Measurements from ENCODE around the gene GASK1A. TPM values are rescaled to one million over a fixed set of nuclear protein-coding genes. Genes with fewer than 3 reads are reported as not detected.

GASK1A gene
- total RNA-seq, 1 donor from 2014 or later, result 0.92 TPM

DNA sequence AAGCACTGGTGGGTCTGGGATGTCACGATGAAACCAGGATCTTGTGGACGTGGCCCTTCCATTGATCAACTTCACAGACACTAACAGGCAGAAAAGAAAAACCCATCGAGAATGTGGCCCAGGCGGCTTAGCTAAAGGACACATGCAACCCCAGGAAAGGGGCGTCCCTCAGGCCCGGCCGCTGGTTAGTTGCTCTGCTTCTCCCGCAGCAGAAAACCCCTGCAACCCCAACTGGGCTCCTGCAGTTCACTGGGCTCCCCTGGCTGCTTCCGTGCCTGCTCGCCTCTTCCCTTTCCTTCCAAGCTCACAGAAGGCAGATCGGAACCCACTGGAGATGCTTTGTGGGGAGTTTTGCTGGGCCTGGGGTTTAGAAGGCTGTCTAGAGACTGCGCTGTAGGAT is 1.1 kb downstream of the GASK1A start:
- DNase-seq (ENCODE audit: missing footprints) (no peak), ATAC-seq (no peak)
- intact Hi-C loops (cut with DNase I), result no loop called here

- intact Hi-C loops (cut with DNase I), result no loop called here
- no peak for ATAC-seq
- no peak for DNase-seq (ENCODE audit: missing footprints)
These were observed 1.8 kb downstream of the GASK1A start for GRCh38 chr3:42980909-42981308.

DNA sequence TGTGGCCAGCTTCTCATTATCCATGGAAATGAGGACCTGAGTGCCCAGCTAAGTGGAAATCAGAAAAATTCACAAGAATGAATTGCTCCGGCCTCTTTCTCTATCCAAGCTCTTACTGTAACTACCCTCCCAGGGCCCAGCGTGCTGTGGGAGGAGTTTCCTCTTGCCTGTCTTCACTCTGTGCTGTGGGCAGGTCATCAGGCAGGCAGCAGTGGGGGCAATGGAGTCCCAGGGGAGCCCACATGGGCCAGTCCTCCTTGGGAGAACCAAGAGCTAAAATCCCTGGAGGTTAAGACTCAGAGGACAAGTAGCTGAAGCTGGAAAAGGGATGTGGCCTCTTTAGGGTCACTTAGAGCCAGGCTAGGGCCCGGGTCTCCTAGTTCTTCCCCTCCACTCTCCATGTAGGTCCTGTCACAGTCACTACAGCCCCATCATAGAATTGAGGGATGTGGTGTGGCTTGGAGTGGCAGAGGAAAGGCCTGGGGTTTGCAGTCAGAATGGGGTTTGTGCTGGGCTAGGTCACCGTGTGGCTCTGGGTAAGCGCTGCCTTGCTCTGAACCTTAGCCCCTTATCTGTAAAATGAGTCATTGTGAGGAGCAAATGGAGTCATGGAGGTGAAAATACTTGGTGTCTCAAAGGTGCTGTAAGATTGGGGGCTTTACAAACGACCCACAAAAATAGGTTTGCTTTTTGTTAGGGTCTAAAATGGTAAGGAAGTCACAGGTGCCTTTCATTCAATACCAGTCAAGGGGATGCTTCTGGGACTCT is 3.7 kb downstream of the GASK1A start:
- DNase-seq (ENCODE audit: missing footprints) (no peak), ATAC-seq (no peak)
- intact Hi-C loops (cut with DNase I), result no loop called here

DNA sequence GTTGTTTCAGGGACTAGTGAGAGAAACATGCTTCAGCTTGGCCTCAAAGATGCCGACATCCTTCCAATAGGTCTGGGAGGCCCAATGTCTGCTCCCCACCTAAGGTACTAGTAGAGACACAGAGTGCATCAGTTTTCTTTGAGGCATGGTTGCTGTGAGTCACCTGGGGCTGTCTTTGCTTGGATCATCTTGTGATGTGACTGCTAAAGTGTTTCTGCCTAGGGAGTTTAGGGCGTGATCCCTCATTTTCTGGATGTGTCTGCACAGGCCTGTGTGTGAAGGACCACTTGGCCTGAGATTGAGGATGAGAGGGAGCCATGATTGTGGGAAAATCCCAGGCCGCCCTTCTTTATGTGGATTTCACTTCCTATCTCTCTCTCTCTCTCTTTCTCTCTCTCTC is 4.8 kb downstream of the GASK1A start:
- intact Hi-C loops (cut with DNase I), result no loop called here
- ATAC-seq (no peak), DNase-seq (ENCODE audit: missing footprints) (no peak)

- DNase-seq (ENCODE audit: missing footprints) (no peak), ATAC-seq (no peak)
- intact Hi-C loops (cut with DNase I), result no loop called here
These were observed 5.6 kb downstream of the GASK1A start for GRCh38 chr3:42984701-42985100.

DNA sequence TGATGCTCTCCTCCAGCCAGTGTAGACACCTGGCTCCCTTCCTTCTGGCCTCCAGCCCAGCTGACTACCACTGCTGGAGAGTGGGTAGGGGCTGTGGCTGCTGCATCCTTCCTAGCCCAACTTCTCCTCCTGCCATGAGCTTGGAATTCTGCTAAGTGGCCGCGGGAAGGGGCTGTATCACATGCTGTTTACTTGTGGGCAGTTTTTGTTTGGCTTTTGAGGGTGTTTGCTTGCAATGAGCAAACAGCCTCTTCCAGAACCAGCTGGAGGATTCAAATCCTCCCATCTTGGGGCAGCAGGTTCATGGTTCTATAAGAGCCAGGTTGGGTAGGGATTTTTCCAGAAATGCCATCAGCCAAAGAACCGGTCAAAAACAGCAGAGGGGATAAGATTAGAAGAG is 9.0 kb downstream of the GASK1A start:
- ATAC-seq, result no peak
- no peak for DNase-seq (ENCODE audit: missing footprints)
- intact Hi-C loops (cut with DNase I), result no loop called here

- ATAC-seq, result no peak
- intact Hi-C loops (cut with DNase I), result no loop called here
These were observed 9.5 kb downstream of the GASK1A start for GRCh38 chr3:42988566-42988965.

GRCh38 chr3:42991341-42992315 is 12.5 kb downstream of the GASK1A start:
- ATAC-seq, result peak; percentile 64
- intact Hi-C loops (cut with DNase I), result no loop called here
- no peak for DNase-seq (ENCODE audit: missing footprints)

More at GRCh38 chr3:42988566-42988965, 9.5 kb downstream of the GASK1A start:
- DNase-seq (ENCODE audit: missing footprints), result no peak

DNA sequence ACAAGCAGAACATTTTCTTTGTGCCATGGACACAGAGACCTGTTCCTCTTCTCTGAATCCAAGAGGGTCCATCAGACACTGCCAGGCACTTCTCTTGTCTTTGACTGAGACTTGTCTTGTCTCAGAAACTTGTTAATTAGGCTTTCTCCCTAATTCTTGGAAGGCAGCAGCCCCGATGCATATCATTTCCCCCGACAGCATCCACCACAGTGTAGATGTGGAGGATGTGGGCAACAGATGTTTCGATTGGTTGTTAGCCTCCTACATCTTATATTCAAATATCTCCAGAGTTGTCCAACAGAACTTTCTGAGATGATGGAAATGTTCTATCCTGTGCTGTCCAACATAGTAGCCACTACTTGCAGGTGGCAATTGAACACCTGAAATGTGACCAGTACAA is 15.5 kb downstream of the GASK1A start:
- ATAC-seq (no peak), DNase-seq (ENCODE audit: missing footprints) (no peak)

DNA sequence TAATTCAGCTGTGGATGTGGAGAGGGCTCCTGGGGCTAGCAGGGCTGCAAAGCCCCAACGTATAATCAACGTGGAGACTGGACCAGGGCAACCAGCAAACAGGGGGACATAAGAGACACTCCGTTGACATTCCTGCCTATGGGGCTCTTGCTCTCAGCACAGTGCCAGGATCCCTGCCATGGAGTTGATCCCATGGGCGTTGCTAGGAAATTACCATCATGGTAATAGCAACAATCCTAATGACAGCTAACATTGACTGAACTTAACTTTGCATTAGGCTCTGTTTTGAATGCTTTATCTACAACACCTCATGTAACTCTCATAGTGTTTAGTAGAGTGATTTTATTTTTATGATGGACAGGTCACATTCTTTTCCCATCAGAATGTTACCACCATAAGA is 16.9 kb downstream of the GASK1A start:
- DNase-seq (ENCODE audit: missing footprints) (no peak), ATAC-seq (no peak)
- intact Hi-C loops (cut with DNase I), result no loop called here

More for the DNA sequence above, 15.5 kb downstream of the GASK1A start:
- intact Hi-C loops (cut with DNase I), result no loop called here

GRCh38 chr3:42996633-42997075 is 17.5 kb downstream of the GASK1A start:
- ATAC-seq (peak; percentile 5), DNase-seq (ENCODE audit: missing footprints) (no peak)
- intact Hi-C loops (cut with DNase I), result no loop called here

- intact Hi-C loops (cut with DNase I), result no loop called here
- no peak for ATAC-seq
- DNase-seq (ENCODE audit: missing footprints), result no peak
These were observed 20.1 kb downstream of the GASK1A start for GRCh38 chr3:42999212-42999611.

DNA sequence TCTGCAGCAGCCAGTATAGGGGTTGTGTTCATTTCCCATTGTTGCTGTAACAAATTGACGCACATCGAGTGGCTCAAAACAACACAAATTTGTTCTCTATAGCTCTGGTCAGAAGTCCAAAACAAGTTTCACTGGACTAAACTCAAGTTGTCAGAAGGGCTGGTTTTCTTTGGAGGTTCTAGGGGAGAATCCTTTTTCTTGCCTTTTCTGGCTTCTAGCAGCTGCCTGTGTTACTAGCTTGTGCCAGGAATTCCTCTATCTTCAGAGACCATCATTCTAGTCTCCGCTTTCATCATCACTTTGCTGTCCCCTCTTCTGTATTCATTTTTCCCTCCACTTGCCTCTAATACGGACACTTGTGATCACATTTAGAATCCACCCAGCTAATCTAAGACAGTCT is 20.5 kb downstream of the GASK1A start:
- intact Hi-C loops (cut with DNase I), result no loop called here
- DNase-seq (ENCODE audit: missing footprints), result no peak
- no peak for ATAC-seq

DNA sequence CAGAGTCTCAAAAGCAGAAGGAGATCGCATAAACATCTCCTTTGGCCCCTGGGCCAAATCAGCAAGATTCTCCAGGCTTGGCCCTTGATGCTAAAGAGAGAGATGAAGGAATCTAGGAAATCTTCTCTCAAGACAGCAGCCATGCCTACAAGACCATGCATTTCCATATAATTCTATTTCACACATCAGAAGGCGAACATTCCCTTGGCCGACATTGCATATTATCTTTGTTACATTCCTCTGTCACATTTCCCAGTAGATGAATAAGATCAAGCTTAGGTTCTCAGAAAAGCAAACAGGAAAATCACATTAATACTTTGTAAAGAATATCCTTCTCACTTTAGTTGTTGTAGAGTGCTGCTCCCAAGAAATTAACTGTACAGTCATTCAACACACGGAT is 21.3 kb downstream of the GASK1A start:
- intact Hi-C loops (cut with DNase I), result no loop called here
- no peak for DNase-seq (ENCODE audit: missing footprints)
- no peak for ATAC-seq

- intact Hi-C loops (cut with DNase I), result no loop called here
- DNase-seq (ENCODE audit: missing footprints), result peak; percentile 88
- ATAC-seq, result peak; percentile 94
These were observed 22.0 kb downstream of the GASK1A start for GRCh38 chr3:43001094-43001553.

GRCh38 chr3:43001556-43002121 is 22.5 kb downstream of the GASK1A start:
- ATAC-seq, result no peak
- no peak for DNase-seq (ENCODE audit: missing footprints)

GRCh38 chr3:43004282-43004681 is 25.2 kb downstream of the GASK1A start:
- DNase-seq (ENCODE audit: missing footprints) (no peak), ATAC-seq (no peak)
- intact Hi-C loops (cut with DNase I), result no loop called here

More at GRCh38 chr3:43001556-43002121, 22.5 kb downstream of the GASK1A start:
- intact Hi-C loops (cut with DNase I), result no loop called here

GRCh38 chr3:43005253-43005652 is 26.1 kb downstream of the GASK1A start:
- ATAC-seq, result no peak
- intact Hi-C loops (cut with DNase I), result no loop called here

GRCh38 chr3:43005981-43006380 is 26.9 kb downstream of the GASK1A start:
- ATAC-seq, result no peak
- no peak for DNase-seq (ENCODE audit: missing footprints)
- intact Hi-C loops (cut with DNase I), result no loop called here

More at GRCh38 chr3:43005253-43005652, 26.1 kb downstream of the GASK1A start:
- DNase-seq (ENCODE audit: missing footprints), result no peak

Data from Right ventricle myocardium inferior (tissue), 1 donor.